Measurements from ENCODE around the gene EPN2.

- TF ChIP-seq, protein P1, sequence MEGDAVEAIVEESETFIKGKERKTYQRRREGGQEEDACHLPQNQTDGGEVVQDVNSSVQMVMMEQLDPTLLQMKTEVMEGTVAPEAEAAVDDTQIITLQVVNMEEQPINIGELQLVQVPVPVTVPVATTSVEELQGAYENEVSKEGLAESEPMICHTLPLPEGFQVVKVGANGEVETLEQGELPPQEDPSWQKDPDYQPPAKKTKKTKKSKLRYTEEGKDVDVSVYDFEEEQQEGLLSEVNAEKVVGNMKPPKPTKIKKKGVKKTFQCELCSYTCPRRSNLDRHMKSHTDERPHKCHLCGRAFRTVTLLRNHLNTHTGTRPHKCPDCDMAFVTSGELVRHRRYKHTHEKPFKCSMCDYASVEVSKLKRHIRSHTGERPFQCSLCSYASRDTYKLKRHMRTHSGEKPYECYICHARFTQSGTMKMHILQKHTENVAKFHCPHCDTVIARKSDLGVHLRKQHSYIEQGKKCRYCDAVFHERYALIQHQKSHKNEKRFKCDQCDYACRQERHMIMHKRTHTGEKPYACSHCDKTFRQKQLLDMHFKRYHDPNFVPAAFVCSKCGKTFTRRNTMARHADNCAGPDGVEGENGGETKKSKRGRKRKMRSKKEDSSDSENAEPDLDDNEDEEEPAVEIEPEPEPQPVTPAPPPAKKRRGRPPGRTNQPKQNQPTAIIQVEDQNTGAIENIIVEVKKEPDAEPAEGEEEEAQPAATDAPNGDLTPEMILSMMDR (IDR thresholded peaks at IDR 0.05) = no peak
- TF ChIP-seq POLR2A (IDR thresholded peaks at IDR 0.05) = no peak
Observed at GRCh38 chr17:19322861-19323260, 85.7 kb downstream of the EPN2 start.

Data from right lobe of liver (tissue), 4 donors.